Endodermal cell (in vitro differentiated cells): ENCODE results near the gene LHCGR. TPM values are rescaled to one million over a fixed set of nuclear protein-coding genes. Genes with fewer than 3 reads are reported as not detected.

Experiments
- DNase-seq: peaks from one replicate; pipeline ENCODE4 v3.0.0-alpha.2; 2017
- H3K27ac ChIP-seq: 2 replicates; pipeline ENCODE4 v1.5.1; 2013; ENCODE audit warnings: mild to moderate bottlenecking, low read depth, low read length, moderate library complexity
- H3K27me3 ChIP-seq: 2 replicates; pipeline ENCODE4 v1.6.1; 2013; ENCODE audit warnings: mild to moderate bottlenecking, low read length, moderate library complexity; ENCODE audit not compliant: insufficient read depth, control insufficient read depth, poor library complexity, severe bottlenecking
- H3K36me3 ChIP-seq: 2 replicates; pipeline ENCODE4 v1.7.0; 2013; ENCODE audit warnings: mild to moderate bottlenecking, low read length, moderate library complexity; ENCODE audit not compliant: control insufficient read depth, insufficient read depth
- H3K4me1 ChIP-seq: one replicate; pipeline ENCODE4 v1.7.0; 2013; ENCODE audit warnings: low read length; ENCODE audit not compliant: control insufficient read depth, insufficient read depth
- H3K4me3 ChIP-seq: 2 replicates; pipeline ENCODE4 v1.5.1; 2013; ENCODE audit warnings: mild to moderate bottlenecking, low read length, moderate library complexity
- H3K9ac ChIP-seq: 2 replicates; pipeline ENCODE4 v1.6.1; 2013; ENCODE audit warnings: mild to moderate bottlenecking, low read length, moderate library complexity; ENCODE audit not compliant: poor library complexity, severe bottlenecking; ENCODE audit errors: extremely low read depth
- H3K9me3 ChIP-seq: 2 replicates; pipeline ENCODE4 v1.6.1; 2013; ENCODE audit warnings: mild to moderate bottlenecking, low read length, moderate library complexity; ENCODE audit not compliant: control insufficient read depth
- H3K27ac Mint-ChIP-seq: 2 replicates; pipeline ENCODE4 v1.8.0; 2020; ENCODE audit warnings: mixed read lengths
- H3K27me3 Mint-ChIP-seq: 2 replicates; pipeline ENCODE4 v1.8.0; 2021; ENCODE audit warnings: mild to moderate bottlenecking, mixed read lengths; ENCODE audit not compliant: insufficient read depth
- H3K36me3 Mint-ChIP-seq: 2 replicates; pipeline ENCODE4 v1.8.0; 2020; ENCODE audit warnings: low read depth, mixed read lengths
- H3K4me1 Mint-ChIP-seq: 2 replicates; pipeline ENCODE4 v1.8.0; 2020; ENCODE audit warnings: mixed read lengths
- H3K4me3 Mint-ChIP-seq: 2 replicates; pipeline ENCODE4 v1.8.0; 2020; ENCODE audit warnings: mild to moderate bottlenecking, moderate library complexity, mixed read lengths
- H3K9me3 Mint-ChIP-seq: 2 replicates; pipeline ENCODE4 v1.8.0; 2020; ENCODE audit warnings: mild to moderate bottlenecking, mixed read lengths
- WGBS, 2 experiments: methylation state at CpG; one replicate each; pipeline versions ENCODE4 v1.1.5 to v1.1.7; 2013; ENCODE audit warnings: missing lambda C conversion rate in 2 of 2, mixed read lengths in 1 of 2; ENCODE audit not compliant: insufficient coverage in 1 of 2, insufficient read length in 1 of 2; 5-methylcytosine and 5-hydroxymethylcytosine counted together
- total RNA-seq, 2 donors: library from RNA; stranded (reverse); fragmentation: NEBNext Ultra II Directional in 1 of 2; extraction: Animal tissue kit (Norgen Biotek cat#: 25700) in 1 of 2; gene quantifications; 2 replicates in 1 of 2; 3 replicates in 1 of 2; pipeline ENCODE4 v1.2.1, GENCODE V29; 2021
- TF ChIP-seq, protein P1 (sequence below): fragments of 200-600 bp; sonication (generic); conservative IDR thresholded peaks from 2 replicates; pipeline ENCODE4 v1.5.0; 2021; ENCODE audit warnings: antibody characterized with exemption, mild to moderate bottlenecking

LHCGR gene
- total RNA-seq, 2 donors from 2014 or later: not detected

DNA sequence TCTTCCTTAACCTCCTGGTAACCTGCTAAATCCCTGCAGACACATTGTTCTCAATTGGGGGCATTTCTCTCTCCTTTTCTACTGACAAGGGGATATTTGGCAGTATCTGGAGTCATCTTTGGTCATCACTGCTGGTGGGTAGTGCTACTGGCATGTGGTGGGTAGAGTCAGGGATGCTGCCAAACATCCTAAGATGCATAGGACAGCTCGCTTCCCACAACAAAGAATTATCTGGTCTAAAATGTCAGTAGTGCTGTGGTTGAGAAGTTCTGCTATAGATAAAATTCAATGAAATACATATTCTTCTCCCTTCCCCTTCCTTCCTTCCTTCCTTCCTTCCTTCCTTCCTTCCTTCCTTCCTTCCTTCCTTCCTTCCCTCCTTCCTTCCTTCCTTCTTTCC lies 18.7 kb upstream of the LHCGR start:
- WGBS, 2 experiments: 88% methylated on average over 1 of the region's 1 CpG; no CpG with 5 or more reads in 1 of the 2 experiments
- no peaks in the 10 kb centered on the region for H3K9me3 Mint-ChIP-seq
- peaks cover 3% of the 10 kb centered on the region for H3K27me3 Mint-ChIP-seq
- H3K27me3 ChIP-seq: no peaks in the 10 kb centered on the region
- no peaks in the 10 kb centered on the region for H3K36me3 ChIP-seq
- H3K4me3 ChIP-seq: no peak overlapping the region
- no peak overlapping the region for H3K27ac ChIP-seq
- H3K27ac Mint-ChIP-seq: no peak overlapping the region
- no peaks in the 10 kb centered on the region for H3K9me3 ChIP-seq
- no peak overlapping the region for H3K9ac ChIP-seq
- H3K4me3 Mint-ChIP-seq: no peak overlapping the region
- H3K4me1 ChIP-seq: no peaks in the 10 kb centered on the region
- peaks cover 14% of the 10 kb centered on the region for H3K4me1 Mint-ChIP-seq
- H3K36me3 Mint-ChIP-seq: no peaks in the 10 kb centered on the region
- TF ChIP-seq, protein P1, sequence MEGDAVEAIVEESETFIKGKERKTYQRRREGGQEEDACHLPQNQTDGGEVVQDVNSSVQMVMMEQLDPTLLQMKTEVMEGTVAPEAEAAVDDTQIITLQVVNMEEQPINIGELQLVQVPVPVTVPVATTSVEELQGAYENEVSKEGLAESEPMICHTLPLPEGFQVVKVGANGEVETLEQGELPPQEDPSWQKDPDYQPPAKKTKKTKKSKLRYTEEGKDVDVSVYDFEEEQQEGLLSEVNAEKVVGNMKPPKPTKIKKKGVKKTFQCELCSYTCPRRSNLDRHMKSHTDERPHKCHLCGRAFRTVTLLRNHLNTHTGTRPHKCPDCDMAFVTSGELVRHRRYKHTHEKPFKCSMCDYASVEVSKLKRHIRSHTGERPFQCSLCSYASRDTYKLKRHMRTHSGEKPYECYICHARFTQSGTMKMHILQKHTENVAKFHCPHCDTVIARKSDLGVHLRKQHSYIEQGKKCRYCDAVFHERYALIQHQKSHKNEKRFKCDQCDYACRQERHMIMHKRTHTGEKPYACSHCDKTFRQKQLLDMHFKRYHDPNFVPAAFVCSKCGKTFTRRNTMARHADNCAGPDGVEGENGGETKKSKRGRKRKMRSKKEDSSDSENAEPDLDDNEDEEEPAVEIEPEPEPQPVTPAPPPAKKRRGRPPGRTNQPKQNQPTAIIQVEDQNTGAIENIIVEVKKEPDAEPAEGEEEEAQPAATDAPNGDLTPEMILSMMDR: no peak
- DNase-seq: no peak

- Mint-ChIP-seq H3K4me1 (peaks cover 28% of the 10 kb centered on the region), H3K27me3 (peaks cover 4% of the 10 kb centered on the region), H3K27ac (no peak overlapping the region), H3K4me3 (no peak overlapping the region), H3K9me3 (no peaks in the 10 kb centered on the region), H3K36me3 (no peaks in the 10 kb centered on the region)
- H3K27ac ChIP-seq: no peak overlapping the region
- no peaks in the 10 kb centered on the region for H3K9me3 ChIP-seq
- DNase-seq: no peak
- 94 to 96% methylated on average over 2 of the region's 4 CpGs for WGBS, 2 experiments
- no peaks in the 10 kb centered on the region for H3K27me3 ChIP-seq
- no peak overlapping the region for H3K4me3 ChIP-seq
- TF ChIP-seq, protein P1: no peak
- no peak overlapping the region for H3K9ac ChIP-seq
- H3K36me3 ChIP-seq: no peaks in the 10 kb centered on the region
- peaks cover 4% of the 10 kb centered on the region for H3K4me1 ChIP-seq
Measured at GRCh38 chr2:48771241-48772014, 15.9 kb upstream of the LHCGR start.

- Histone ChIP-seq H3K27ac (no peak overlapping the region), H3K9me3 (no peaks in the 10 kb centered on the region), H3K4me3 (no peak overlapping the region), H3K9ac (no peak overlapping the region), H3K27me3 (no peaks in the 10 kb centered on the region), H3K36me3 (no peaks in the 10 kb centered on the region), H3K4me1 (peaks cover 4% of the 10 kb centered on the region)
- Mint-ChIP-seq H3K27me3 (peaks cover 8% of the 10 kb centered on the region), H3K4me1 (peaks cover 28% of the 10 kb centered on the region), H3K27ac (no peak overlapping the region), H3K4me3 (no peak overlapping the region), H3K9me3 (no peaks in the 10 kb centered on the region), H3K36me3 (no peaks in the 10 kb centered on the region)
- TF ChIP-seq, protein P1: no peak
- no peak for DNase-seq
- 88 to 96% methylated on average over 1 of the region's 1 CpG for WGBS, 2 experiments
Measured at GRCh38 chr2:48770181-48770580, 14.7 kb upstream of the LHCGR start.
